SK-N-DZ (cell line): ENCODE results near the gene ARID4B.
A peak's percentile ranks its signal among the peaks of the same experiment; 100 is the strongest.
"Not testable (repeated sequence)": the region's sequence is repeated elsewhere in the genome, so short reads cannot be mapped to it uniquely, and the experiment has no call there.

Experiments
- DNase-seq: peaks from one replicate; pipeline ENCODE4 v3.0.0-alpha.2; 2015; ENCODE audit warnings: low spot score

The ARID4B gene

DNA sequence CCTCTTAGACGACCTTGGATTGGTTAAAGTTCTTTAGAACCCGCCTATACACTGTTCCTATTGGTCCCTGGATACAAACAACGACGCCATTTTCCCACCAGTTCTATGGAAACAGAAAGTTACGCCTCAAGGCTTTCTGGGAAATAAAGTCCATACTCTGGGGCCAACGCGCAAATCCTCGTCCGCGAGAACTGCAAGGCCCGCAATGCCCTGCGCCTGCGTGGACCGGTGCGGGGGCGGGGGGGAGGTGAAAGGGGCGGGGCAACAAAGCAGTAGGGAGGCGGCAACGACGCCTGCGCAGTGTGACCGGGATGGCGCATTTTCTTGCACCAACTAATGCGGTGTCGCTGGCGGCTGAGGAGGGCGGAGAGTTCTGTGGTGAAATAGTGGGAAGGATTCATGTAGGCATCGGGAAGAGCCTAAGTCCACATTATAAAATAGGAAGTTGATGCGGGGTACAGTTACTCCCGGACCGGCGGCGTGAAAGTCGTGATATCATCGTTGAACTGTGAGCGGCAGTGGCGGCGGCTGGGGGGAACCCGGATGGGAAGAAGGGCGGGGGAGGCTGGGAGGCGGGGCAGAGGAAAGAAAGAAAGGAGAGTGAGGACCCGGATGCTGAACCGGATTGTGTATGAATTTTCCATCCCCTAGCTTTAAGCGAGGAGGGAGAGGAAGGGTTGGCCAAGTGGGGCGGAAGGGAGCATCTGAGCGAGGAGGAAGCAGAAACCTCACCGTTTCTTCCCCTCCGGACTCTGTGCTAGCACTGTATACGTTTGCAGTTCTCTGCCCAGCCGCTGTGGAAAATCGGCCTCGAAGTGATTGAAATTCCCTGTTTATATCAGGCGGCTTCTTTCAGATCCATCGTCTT, 526 bp upstream of the ARID4B start, which contains the start of gene GGPS1:
GGPS1 (plus strand) TSS at position 300 of the 868 bp plus-strand sequence. CDS start 6,695 bp downstream, outside the sequence.
- DNase-seq, result peak; percentile 100

DNA sequence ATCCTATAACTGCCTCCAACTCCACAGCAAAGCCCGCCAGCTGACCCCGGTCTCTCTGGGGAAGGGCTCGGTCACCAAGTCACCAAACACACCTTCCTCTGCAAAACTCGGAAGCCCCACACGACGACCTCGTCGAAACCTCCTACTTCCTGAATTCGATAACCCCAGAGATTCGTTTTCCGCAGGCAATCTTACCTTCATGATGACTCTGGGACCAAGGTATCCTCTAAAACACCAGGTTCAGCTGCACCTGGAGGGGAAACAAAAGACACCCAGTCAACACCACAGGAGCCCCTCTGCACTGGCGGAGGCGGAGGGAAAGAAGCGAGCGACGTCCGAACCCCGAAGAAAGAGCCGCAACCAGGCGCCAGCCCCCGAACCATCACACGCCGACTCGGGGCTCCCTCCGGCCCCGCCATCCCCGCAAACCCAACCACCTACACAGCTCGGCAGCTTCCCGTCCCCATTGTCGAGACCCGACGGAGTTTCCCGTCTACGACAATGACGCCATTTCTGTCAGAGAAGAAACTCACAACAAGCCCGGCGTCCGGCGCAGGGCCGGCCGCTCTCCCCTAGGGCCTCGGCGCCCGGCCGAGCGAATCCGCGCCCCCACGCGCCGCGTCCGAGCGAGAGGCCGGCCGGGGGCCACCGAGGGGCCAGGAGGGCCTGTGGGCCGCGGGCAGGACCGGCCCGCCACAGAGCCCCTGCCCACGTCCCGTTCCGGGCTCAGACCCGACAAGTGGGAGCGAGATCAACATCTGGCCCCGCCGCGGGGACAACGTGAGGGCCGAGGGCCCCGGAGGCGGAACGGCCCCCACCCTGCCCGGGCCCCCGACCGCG, 1.0 kb downstream of the ARID4B start:
- DNase-seq, result peak; percentile 31

- DNase-seq, result no peak
Observed at GRCh38 chr1:235325854-235326253, 2.1 kb downstream of the ARID4B start.

DNA sequence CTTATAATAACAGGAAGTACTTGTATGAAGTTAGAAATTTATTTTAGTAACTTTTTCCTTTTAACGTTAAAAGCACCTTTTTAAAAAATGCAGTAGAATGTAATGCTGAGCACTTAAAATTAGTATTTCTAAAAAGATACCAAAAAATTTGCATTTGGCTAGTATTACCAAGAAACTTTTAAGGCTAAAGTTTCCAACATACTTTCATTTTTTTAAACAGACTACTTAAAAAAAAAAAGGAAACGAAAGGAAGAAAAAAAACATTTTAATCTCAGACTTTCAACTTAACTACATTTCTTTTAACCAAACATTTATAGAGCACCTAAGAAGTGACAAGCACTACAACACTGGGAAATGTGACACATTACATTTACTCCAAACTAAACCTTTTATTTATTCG, 2.8 kb downstream of the ARID4B start:
- no peak for DNase-seq

- no peak for DNase-seq
Observed at GRCh38 chr1:235324296-235324695, 3.7 kb downstream of the ARID4B start.

- DNase-seq, result no peak
Observed at GRCh38 chr1:235320521-235321179, 7.3 kb downstream of the ARID4B start.

- no peak for DNase-seq
Observed at GRCh38 chr1:235319255-235319654, 8.7 kb downstream of the ARID4B start.

- DNase-seq, result no peak
Observed at GRCh38 chr1:235317168-235317567, 10.8 kb downstream of the ARID4B start.

GRCh38 chr1:235315735-235316134, 12.2 kb downstream of the ARID4B start:
- DNase-seq, result no peak

DNA sequence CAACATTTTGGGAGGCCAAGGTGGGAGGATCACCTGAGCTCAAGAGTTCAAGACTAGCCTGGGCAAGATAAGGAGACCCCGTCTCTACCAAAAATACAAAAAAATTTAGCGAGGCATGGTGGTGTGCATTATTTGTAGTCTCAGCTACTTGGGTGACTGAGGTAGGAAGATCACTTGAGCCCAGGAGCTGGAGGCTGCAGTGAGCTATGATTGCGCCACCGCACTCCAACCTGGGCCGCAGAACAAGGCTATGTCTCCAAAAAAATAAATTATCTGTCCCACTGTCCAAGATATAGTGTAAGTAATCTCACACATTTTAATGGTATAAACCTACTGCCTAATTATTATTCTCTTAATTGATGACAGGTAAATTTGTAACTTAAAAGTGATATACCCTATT, 12.8 kb downstream of the ARID4B start:
- DNase-seq, result no peak

GRCh38 chr1:235313931-235314678, 13.9 kb downstream of the ARID4B start:
- no peak for DNase-seq

DNA sequence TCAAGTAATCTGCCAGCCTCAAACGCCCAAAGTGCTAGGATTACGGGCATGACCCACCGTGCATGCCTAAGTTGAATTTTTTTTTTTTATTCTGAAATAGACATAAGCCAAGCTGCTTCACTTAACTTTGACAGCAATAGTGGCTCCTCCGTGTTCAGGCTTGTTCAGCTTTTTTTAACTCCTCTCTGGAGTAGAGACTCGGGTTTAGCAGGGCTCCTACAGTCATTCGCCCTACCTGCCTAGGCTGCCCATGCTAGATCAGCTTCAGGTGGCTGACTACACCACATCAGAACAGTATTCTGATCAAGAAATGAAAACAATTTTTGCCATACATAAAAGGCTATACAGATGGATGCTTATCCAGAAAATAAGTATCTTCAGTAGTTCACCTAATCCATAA, 14.7 kb downstream of the ARID4B start:
- DNase-seq, result no peak

DNA sequence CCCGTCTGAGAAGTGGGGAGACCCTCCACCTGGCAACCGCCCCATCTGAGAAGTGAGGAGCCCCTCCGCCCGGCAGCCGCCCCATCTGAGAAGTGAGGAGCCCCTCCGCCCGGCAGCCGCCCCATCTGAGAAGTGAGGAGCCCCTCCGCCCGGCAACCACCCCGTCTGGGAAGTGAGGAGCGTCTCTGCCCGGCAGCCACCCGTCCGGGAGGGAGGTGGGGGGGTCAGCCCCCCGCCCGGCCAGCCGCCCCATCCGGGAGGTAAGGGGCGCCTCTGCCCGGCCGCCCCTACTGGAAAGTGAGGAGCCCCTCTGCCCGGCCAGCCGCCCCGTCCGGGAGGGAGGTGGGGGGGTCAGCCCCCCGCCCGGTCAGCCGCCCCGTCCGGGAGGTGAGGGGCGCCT, 18.8 kb downstream of the ARID4B start:
- DNase-seq, result not testable (repeated sequence)

DNA sequence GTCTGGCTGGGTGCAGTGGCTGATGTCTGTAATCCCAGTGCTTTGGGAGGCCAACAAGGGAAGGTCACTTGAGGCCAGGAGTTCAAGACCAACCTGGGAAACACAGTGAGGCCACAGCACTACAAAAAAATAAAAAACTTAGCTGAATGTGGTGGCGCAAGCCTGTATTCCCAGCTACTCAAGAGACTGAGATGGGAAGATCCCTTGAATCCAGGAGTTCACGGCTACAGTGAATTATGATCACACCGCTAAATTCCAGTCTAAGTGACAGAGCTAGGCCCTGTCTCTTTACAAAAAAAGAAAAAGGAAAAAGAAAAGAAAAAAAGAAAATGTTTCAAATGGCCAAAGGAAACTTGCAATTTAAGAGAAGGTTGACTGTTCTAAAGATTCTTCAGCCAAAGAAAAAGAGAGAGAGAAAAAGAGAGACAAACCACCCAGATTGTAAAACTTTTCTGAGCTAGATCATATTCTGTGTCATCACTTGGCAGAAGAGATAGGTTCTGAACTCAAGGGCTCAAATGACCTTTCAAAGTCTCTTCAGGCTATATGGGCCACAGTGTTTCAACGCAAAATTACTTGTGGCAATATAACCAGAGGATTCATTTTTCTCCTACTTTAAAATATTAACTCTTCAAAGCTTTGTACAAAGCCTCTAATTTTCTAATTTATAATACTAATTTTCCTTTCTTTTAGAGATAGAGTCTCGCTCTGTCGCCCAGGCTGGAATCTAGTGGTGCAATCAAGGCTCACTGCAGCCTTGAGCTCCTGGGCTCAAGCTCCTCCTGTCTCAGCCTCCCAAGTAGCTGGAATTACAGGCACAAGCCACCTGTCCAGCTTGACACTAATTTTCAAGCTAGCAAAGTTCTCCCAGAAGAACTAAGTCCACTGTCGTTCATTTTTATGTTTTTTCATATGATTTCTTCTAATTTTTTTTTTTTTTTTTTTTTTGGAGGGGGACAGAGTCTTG, 20.5 kb downstream of the ARID4B start:
- DNase-seq, result no peak

DNA sequence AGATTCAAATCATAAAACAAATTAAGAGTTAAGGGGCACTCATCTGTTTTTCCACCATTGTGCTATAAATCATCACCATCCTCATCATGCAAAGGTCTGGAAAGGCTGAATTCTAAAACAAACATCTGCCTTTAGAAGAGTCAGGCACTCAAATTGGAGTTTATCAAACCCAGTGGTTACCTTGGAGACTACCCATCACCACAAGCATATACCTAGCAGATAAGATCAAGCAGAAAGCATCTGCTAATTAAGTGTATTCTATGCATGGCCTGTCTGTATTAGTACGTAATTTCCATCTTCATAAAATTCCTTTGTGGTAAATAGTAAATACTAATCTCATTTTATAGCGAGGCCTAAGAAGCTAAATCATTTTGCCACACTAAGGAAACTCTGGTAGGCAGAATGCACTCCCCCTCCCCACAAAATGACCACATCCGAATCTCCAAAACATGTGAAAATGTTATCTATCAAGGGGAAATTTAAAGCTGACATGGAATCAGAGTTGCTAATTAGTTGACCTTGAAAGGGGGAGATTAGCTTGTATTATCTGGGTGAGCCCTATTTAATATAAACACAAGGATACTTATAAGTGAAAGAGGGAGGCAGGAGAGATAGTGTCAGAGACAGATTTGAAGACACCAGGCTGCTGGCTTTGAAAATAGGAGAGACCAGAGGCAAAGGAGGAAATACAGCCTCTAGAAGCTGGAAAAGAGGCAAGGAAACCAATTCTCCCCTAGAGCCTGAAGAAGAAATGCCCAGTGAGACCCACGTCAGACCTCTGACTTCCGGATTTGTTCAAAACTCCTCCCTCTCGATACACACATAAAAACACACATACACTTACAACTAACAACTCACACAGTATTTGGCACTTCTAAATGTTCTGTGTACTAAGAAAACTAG, 23.2 kb downstream of the ARID4B start:
- DNase-seq, result peak; percentile 74

GRCh38 chr1:235302143-235302542, 25.8 kb downstream of the ARID4B start:
- no peak for DNase-seq

- no peak for DNase-seq
Observed at GRCh38 chr1:235299169-235299858, 28.7 kb downstream of the ARID4B start.

DNA sequence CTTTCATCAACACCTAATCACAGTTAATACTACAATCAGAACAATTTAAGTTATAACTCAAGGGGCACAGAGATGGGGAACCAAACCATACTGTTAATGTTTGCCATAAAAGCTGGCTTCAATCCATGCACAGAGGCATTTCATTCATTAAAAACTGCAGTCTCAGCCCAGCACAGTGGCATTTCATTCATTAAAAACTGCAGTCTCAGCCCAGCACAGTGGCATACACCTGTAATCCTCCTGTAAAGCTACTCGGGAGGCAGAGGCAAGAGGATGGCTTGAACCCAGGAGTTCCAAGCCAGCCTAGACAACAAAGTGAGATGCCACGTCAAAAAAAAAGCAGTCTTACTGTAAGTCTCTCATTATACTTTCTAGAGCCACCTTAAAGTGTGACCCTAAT, 29.2 kb downstream of the ARID4B start:
- no peak for DNase-seq
